ENCODE measurements around the gene ARRDC1. TPM values are rescaled to one million over a fixed set of nuclear protein-coding genes. Genes with fewer than 3 reads are reported as not detected.
A peak's percentile ranks its signal among the peaks of the same experiment; 100 is the strongest.

The ARRDC1 gene
- total and polyA plus RNA-seq, 9 of the 15 experiments (the other 6 are each of a cell fraction or from before 2014, with no cell fraction given), result 0.21 to 45.3 (median 18.6) TPM

DNA sequence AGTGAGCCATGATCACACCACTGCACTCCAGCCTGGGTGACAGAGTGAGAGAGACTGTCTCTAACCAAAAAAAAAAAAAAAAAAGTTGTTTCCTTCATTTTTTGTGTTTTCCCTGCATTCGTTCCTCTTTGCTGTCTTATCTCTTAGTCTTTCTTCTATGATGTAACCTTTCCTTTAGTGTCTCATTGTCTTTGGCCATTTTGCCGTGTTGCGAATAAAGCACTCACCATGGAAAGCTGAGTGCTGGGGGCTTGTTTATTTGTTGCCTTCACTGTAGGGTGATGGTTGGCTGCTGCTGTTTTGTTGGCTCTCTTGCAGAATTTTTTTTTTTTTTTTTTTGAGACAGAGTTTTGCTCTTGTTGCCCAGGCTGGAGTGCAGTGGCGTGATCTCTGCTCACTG, 21.0 kb downstream of the ARRDC1 start:
- no TSS peak for BruUV-seq (replicated peaks)
- in situ Hi-C loops (cut with MboI) (no loop called here), intact Hi-C loops (cut with micrococcal nuclease) (no loop called here)
- H3K79me2 ChIP-seq (ENCODE audit: control insufficient read depth, insufficient read depth, low read length), result peaks cover 98% of the 10 kb centered on the region
- ATAC-seq, result no peak
- H3K4me1 ChIP-seq (replicated peaks in 1 of 2; ENCODE audit: control insufficient read depth in 2 of 2, insufficient read depth in 2 of 2, low read length in 2 of 2), result peaks cover 11 to 17% of the 10 kb centered on the region in 2 experiments; a peak in 4 of 5 replicates
- no peaks in the 10 kb centered on the region for H3K27me3 ChIP-seq (ENCODE audit: control insufficient read depth in 2 of 2, insufficient read depth in 2 of 2, low read length in 2 of 2)
- H3K36me3 ChIP-seq (ENCODE audit: control insufficient read depth, insufficient read depth, low read length), result peaks cover 11% of the 10 kb centered on the region
- no peak overlapping the region for H2AFZ ChIP-seq (ENCODE audit: low read depth, low read length)
- H3K4me3 ChIP-seq, result no peak overlapping the region
- CTCF ChIA-PET (ENCODE audit: low intra/inter-chr PET ratio), result interaction anchor here (0.6 kb wide), 1 partner anchor 1762 kb away, joined by 6 read pairs; no protein-coding TSS in a partner anchor
- POLR2A ChIA-PET, result no interaction called here
- DNase-seq (ENCODE audit: extremely low read depth in 1 of 4, low spot score in 3 of 4), result no peak
- H3K4me2 ChIP-seq (ENCODE audit: insufficient read depth, low read length), result no peak overlapping the region
- no peaks in the 10 kb centered on the region; the same call in 1 of the 2 replicates for H4K20me1 ChIP-seq (replicated peaks; ENCODE audit: control insufficient read depth, insufficient read depth, low read length)
- H3K9me1 ChIP-seq (ENCODE audit: control insufficient read depth, insufficient read depth, low read length), result no peaks in the 10 kb centered on the region
- no peak overlapping the region; the same call in 2 of the 3 replicates for H3K27ac ChIP-seq (ENCODE audit: extremely low read depth, low read depth, low read length)
- 54% methylated on average over 4 of the region's 4 CpGs for WGBS (ENCODE audit: insufficient coverage, low coverage, missing lambda C conversion rate)
- FAIRE-seq, result no peak
- no peak overlapping the region for H3K9ac ChIP-seq (ENCODE audit: insufficient read depth in 1 of 2, low read depth in 2 of 2, low read length in 2 of 2)
- no peaks in the 10 kb centered on the region for H3K9me3 ChIP-seq (replicated peaks; ENCODE audit: control insufficient read depth, insufficient read depth, low read depth, low read length)
- TF ChIP-seq SP1 (CRISPR knock-in tag; IDR thresholded peaks at IDR 0.05) (no peak), DMBX1 (CRISPR knock-in tag; IDR thresholded peaks at IDR 0.05; ENCODE audit: borderline replicate concordance) (no peak), HOXB6 (CRISPR knock-in tag; IDR thresholded peaks at IDR 0.05; ENCODE audit: borderline replicate concordance) (no peak), NR4A1 (CRISPR knock-in tag; IDR thresholded peaks at IDR 0.05) (no peak), NR4A1 (tag; IDR thresholded peaks at IDR 0.05) (no peak), ZNF24 (IDR thresholded peaks at IDR 0.05) (peak; percentile 82), CEBPB (tag; IDR thresholded peaks at IDR 0.05) (peak; percentile 41; the same call in 1 of the 2 replicates)
- TF ChIP-seq, protein P1, sequence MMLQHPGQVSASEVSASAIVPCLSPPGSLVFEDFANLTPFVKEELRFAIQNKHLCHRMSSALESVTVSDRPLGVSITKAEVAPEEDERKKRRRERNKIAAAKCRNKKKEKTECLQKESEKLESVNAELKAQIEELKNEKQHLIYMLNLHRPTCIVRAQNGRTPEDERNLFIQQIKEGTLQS (IDR thresholded peaks at IDR 0.05), result peak; percentile 43
- TF ChIP-seq, protein P1 (CRISPR knock-in tag; conservative IDR thresholded peaks at IDR 0.05), result no peak
- TF ChIP-seq, protein P2, sequence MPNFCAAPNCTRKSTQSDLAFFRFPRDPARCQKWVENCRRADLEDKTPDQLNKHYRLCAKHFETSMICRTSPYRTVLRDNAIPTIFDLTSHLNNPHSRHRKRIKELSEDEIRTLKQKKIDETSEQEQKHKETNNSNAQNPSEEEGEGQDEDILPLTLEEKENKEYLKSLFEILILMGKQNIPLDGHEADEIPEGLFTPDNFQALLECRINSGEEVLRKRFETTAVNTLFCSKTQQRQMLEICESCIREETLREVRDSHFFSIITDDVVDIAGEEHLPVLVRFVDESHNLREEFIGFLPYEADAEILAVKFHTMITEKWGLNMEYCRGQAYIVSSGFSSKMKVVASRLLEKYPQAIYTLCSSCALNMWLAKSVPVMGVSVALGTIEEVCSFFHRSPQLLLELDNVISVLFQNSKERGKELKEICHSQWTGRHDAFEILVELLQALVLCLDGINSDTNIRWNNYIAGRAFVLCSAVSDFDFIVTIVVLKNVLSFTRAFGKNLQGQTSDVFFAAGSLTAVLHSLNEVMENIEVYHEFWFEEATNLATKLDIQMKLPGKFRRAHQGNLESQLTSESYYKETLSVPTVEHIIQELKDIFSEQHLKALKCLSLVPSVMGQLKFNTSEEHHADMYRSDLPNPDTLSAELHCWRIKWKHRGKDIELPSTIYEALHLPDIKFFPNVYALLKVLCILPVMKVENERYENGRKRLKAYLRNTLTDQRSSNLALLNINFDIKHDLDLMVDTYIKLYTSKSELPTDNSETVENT (CRISPR knock-in tag; IDR thresholded peaks at IDR 0.05), result no peak
- TF ChIP-seq, protein P3, sequence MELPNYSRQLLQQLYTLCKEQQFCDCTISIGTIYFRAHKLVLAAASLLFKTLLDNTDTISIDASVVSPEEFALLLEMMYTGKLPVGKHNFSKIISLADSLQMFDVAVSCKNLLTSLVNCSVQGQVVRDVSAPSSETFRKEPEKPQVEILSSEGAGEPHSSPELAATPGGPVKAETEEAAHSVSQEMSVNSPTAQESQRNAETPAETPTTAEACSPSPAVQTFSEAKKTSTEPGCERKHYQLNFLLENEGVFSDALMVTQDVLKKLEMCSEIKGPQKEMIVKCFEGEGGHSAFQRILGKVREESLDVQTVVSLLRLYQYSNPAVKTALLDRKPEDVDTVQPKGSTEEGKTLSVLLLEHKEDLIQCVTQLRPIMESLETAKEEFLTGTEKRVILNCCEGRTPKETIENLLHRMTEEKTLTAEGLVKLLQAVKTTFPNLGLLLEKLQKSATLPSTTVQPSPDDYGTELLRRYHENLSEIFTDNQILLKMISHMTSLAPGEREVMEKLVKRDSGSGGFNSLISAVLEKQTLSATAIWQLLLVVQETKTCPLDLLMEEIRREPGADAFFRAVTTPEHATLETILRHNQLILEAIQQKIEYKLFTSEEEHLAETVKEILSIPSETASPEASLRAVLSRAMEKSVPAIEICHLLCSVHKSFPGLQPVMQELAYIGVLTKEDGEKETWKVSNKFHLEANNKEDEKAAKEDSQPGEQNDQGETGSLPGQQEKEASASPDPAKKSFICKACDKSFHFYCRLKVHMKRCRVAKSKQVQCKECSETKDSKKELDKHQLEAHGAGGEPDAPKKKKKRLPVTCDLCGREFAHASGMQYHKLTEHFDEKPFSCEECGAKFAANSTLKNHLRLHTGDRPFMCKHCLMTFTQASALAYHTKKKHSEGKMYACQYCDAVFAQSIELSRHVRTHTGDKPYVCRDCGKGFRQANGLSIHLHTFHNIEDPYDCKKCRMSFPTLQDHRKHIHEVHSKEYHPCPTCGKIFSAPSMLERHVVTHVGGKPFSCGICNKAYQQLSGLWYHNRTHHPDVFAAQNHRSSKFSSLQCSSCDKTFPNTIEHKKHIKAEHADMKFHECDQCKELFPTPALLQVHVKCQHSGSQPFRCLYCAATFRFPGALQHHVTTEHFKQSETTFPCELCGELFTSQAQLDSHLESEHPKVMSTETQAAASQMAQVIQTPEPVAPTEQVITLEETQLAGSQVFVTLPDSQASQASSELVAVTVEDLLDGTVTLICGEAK (IDR thresholded peaks at IDR 0.05), result peak; percentile 81
- TF ChIP-seq, protein P3 (CRISPR knock-in tag; IDR thresholded peaks at IDR 0.05), result no peak

Data from K562 (cell line).